Measurements from ENCODE around the gene XXYLT1.
"Not testable (repeated sequence)": the region's sequence is repeated elsewhere in the genome, so short reads cannot be mapped to it uniquely, and the experiment has no call there.

XXYLT1 gene

DNA sequence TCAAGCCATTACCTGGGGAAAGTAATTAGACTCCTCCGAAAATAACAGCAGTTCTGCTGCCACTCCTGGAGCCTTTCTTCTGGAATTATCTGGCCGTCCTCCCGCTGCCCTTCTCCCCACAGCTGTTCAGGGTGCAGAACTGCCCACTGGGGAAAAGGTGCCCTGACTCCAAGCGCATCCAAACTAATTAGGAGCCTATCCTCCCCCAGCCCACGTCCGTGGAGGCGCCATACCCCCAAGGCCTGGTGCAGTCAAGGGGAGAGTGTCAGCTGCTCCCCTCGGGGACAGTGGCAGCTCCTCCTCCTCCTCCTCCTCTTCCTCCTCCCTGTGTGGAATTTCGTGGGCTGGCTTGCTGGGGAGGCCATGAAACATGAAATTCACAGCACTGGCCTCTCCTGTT lies 177.2 kb downstream of the XXYLT1 start:
- H3K4me3 ChIP-seq (ENCODE audit: low read depth, low read length, poor library complexity, severe bottlenecking) = no peak overlapping the region
- peaks cover 9% of the 10 kb centered on the region for H3K27me3 ChIP-seq (ENCODE audit: insufficient read depth, low read length)
- H3K9me2 ChIP-seq (ENCODE audit: low read depth, low read length) = no peaks in the 10 kb centered on the region
- no peak overlapping the region for H2AFZ ChIP-seq (ENCODE audit: low read length)
- no peak overlapping the region for H3K4me2 ChIP-seq (ENCODE audit: low read length)
- H3K79me2 ChIP-seq (ENCODE audit: insufficient read depth, low read length) = no peaks in the 10 kb centered on the region
- peaks cover 5% of the 10 kb centered on the region for H3K4me1 ChIP-seq (ENCODE audit: insufficient read depth, low read length, severe bottlenecking)
- H3F3A ChIP-seq (ENCODE audit: insufficient read depth, low read length) = no peaks in the 10 kb centered on the region
- no peaks in the 10 kb centered on the region for H3K36me3 ChIP-seq (ENCODE audit: insufficient read depth, low read length)
- TF ChIP-seq CTCF (IDR thresholded peaks at IDR 0.05; ENCODE audit: low read length) (no peak), EZH2 (IDR thresholded peaks at IDR 0.05; ENCODE audit: borderline replicate concordance, low read length) (no peak)
- no peaks in the 10 kb centered on the region for H3K9me3 ChIP-seq (ENCODE audit: low read length)
- no peaks in the 10 kb centered on the region for H4K20me1 ChIP-seq (ENCODE audit: insufficient read depth, low read length)
- H3K9ac ChIP-seq (ENCODE audit: low read length) = no peak overlapping the region
- H3K27ac ChIP-seq (ENCODE audit: low read depth, low read length, poor library complexity, severe bottlenecking) = no peak overlapping the region

DNA sequence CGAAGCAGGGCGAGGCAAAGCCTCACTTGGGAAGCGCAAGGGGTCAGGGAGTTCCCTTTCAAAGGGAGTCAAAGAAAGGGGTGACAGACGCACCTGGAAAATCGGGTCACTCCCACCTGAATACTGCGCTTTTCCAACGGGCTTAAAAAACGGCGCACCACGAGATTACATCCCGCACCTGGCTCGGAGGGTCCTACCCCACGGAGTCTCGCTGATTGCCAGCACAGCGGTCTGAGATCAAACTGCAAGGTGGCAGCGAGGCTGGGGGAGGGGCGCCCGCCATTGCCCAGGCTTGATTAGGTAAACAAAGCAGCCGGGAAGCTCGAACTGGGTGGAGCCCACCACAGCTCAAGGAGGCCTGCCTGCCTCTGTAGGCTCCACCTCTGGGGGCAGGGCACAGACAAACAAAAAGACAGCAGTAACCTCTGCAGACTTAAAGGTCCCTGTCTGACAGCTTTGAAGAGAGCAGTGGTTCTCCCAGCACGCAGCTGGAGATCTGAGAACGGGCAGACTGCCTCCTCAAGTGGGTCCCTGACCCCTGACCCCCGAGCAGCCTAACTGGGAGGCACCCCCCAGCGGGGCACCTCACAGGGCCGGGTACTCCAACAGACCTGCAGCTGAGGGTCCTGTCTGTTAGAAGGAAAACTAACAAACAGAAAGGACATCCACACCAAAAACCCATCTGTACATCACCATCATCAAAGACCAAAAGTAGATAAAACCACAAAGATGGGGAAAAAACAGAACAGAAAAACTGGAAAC lies 182.9 kb downstream of the XXYLT1 start:
- H3K4me3 ChIP-seq (ENCODE audit: low read depth, low read length, poor library complexity, severe bottlenecking); H3K79me2 ChIP-seq (ENCODE audit: insufficient read depth, low read length); H2AFZ ChIP-seq (ENCODE audit: low read length); H4K20me1 ChIP-seq (ENCODE audit: insufficient read depth, low read length); H3K9ac ChIP-seq (ENCODE audit: low read length); H3K9me2 ChIP-seq (ENCODE audit: low read depth, low read length); H3K9me3 ChIP-seq (ENCODE audit: low read length); H3K27ac ChIP-seq (ENCODE audit: low read depth, low read length, poor library complexity, severe bottlenecking); H3K4me2 ChIP-seq (ENCODE audit: low read length); H3K4me1 ChIP-seq (ENCODE audit: insufficient read depth, low read length, severe bottlenecking); H3K27me3 ChIP-seq (ENCODE audit: insufficient read depth, low read length); H3K36me3 ChIP-seq (ENCODE audit: insufficient read depth, low read length); H3F3A ChIP-seq (ENCODE audit: insufficient read depth, low read length): not testable (repeated sequence)

DNA sequence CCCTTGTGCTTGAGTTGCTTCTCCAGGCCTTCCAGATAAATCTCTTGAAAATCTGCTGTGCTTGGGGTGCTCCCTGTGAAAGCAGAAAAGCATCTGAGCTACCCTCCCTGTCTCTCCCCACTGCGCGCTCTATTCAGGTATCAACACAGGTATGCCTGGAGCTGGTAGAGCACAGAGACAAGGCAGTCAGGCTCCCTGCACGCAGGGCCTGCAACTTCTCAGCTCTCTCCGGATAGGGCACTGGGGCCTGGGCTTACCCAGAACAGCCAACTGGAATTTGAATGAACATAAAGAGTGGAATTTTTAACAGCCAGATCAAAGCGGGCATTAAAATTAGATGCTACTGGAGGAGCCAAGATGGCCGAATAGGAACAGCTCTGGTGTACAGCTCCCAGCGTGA lies 183.6 kb downstream of the XXYLT1 start:
- Histone ChIP-seq H3F3A (ENCODE audit: insufficient read depth, low read length) (no peaks in the 10 kb centered on the region), H2AFZ (ENCODE audit: low read length) (no peak overlapping the region), H3K79me2 (ENCODE audit: insufficient read depth, low read length) (no peaks in the 10 kb centered on the region), H3K9me3 (ENCODE audit: low read length) (no peaks in the 10 kb centered on the region), H3K4me3 (ENCODE audit: low read depth, low read length, poor library complexity, severe bottlenecking) (no peak overlapping the region), H3K9ac (ENCODE audit: low read length) (no peak overlapping the region), H3K9me2 (ENCODE audit: low read depth, low read length) (no peaks in the 10 kb centered on the region), H3K4me1 (ENCODE audit: insufficient read depth, low read length, severe bottlenecking) (no peaks in the 10 kb centered on the region), H3K4me2 (ENCODE audit: low read length) (no peak overlapping the region), H3K27me3 (ENCODE audit: insufficient read depth, low read length) (no peaks in the 10 kb centered on the region), H3K27ac (ENCODE audit: low read depth, low read length, poor library complexity, severe bottlenecking) (no peak overlapping the region), H4K20me1 (ENCODE audit: insufficient read depth, low read length) (no peaks in the 10 kb centered on the region), H3K36me3 (ENCODE audit: insufficient read depth, low read length) (no peaks in the 10 kb centered on the region)
- TF ChIP-seq EZH2 (IDR thresholded peaks at IDR 0.05; ENCODE audit: borderline replicate concordance, low read length) (no peak), CTCF (IDR thresholded peaks at IDR 0.05; ENCODE audit: low read length) (no peak)

DNA sequence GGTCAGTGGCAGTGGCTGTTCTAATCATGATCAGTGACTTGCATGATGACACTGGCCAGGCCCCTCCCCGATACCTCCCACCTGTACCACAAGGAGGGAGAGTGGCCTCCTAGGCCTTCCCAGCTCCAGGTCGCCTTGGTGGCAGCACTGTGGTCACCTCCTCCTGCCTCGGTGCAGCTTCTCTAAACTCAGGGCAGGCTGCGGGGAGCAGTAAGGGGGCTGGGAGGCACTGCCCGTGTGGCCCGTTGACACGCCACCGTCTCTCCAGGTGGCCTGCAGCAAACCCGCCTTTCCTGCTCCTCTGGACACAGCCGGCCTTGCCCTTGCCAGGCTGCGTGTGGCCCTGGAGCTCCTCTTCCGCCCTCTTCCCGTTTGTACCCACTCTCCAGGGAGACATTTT lies 184.1 kb downstream of the XXYLT1 start:
- Histone ChIP-seq H2AFZ (ENCODE audit: low read length) (no peak overlapping the region), H3K27me3 (ENCODE audit: insufficient read depth, low read length) (0 out of 2 replicates have a peak, but pooled peaks cover 2% of the 10 kb centered on the region), H3K4me3 (ENCODE audit: low read depth, low read length, poor library complexity, severe bottlenecking) (no peak overlapping the region), H3K4me2 (ENCODE audit: low read length) (no peak overlapping the region), H3F3A (ENCODE audit: insufficient read depth, low read length) (no peaks in the 10 kb centered on the region), H3K27ac (ENCODE audit: low read depth, low read length, poor library complexity, severe bottlenecking) (no peak overlapping the region), H3K9me3 (ENCODE audit: low read length) (no peaks in the 10 kb centered on the region), H3K9ac (ENCODE audit: low read length) (no peak overlapping the region), H3K9me2 (ENCODE audit: low read depth, low read length) (no peaks in the 10 kb centered on the region), H3K36me3 (ENCODE audit: insufficient read depth, low read length) (no peaks in the 10 kb centered on the region), H4K20me1 (ENCODE audit: insufficient read depth, low read length) (no peaks in the 10 kb centered on the region), H3K4me1 (ENCODE audit: insufficient read depth, low read length, severe bottlenecking) (no peaks in the 10 kb centered on the region), H3K79me2 (ENCODE audit: insufficient read depth, low read length) (no peaks in the 10 kb centered on the region)
- no peak for TF ChIP-seq CTCF (IDR thresholded peaks at IDR 0.05; ENCODE audit: low read length)
- TF ChIP-seq EZH2 (IDR thresholded peaks at IDR 0.05; ENCODE audit: borderline replicate concordance, low read length) = no peak
